ENCODE results near the gene MAP6D1.

The MAP6D1 gene

GRCh38 chr3:183822631-183823030 lies 2.7 kb downstream of the MAP6D1 start:
- DNase-seq: no peak

DNA sequence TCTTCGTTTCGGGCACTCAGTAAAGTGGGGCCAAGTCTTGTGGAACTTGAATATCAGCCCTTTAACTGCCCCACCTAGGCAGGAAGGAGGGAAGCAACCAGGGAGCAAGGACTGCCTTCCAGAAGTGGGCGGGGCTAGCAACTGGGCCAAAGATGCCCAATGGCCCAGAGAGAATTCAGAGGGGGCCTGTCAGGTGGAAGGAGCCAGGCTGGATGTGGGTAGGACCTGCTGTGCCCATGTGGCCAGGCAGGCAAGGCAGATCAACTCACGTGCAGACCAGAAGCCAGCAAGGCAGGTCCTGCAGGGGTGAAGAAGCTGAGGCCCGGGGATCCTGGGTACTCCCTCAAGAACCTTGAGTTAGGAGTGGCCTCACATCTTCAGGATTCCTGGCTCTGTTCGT lies 5.5 kb downstream of the MAP6D1 start:
- DNase-seq: no peak

DNA sequence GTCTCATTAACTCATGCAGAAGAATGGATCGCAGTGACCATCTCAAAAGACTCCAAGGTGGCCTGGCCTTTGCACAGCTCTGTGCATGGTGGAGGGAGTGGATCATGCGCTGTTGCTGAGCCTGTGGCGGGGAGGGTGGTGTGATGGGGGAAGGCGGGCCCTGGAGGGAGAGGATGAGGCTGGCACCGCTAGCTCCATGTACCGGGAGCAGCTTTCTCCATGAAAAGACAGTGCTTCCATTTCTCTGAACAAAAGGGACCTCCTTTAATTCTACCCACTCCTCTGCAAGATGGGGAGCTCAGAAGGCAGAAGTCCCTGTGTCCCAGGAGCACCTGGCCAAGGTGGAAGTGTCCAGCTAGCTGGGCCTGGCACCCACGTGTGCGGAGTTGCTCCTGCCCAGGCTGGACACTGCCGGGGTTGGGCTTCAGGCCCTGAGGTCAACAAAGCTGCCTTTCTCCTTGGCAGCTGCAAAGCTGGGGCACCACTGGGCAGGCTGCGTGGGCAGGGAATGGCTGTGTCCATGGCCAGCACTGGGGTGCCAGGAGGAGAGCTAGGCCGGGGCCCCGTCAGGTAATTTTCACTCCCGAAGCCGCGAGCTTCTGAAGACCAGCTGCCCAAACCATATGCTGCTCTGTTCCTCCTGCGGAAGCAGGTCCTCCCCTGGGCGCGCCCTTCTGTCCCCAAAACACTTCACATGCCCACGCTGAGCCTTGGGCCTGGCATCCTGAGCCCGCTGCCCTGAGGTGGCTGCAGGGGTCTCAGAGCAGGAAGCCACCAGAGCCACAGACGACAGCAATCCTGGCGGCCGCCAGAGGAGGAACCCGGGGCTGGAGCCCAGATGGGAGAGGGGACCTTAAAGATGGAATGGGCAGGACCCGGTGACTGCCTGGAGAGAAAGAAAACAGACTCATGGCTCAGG lies 6.4 kb downstream of the MAP6D1 start:
- DNase-seq: no peak

GRCh38 chr3:183818041-183818620 lies 7.2 kb downstream of the MAP6D1 start:
- no peak for DNase-seq

GRCh38 chr3:183817639-183818038 lies 7.7 kb downstream of the MAP6D1 start:
- no peak for DNase-seq

DNA sequence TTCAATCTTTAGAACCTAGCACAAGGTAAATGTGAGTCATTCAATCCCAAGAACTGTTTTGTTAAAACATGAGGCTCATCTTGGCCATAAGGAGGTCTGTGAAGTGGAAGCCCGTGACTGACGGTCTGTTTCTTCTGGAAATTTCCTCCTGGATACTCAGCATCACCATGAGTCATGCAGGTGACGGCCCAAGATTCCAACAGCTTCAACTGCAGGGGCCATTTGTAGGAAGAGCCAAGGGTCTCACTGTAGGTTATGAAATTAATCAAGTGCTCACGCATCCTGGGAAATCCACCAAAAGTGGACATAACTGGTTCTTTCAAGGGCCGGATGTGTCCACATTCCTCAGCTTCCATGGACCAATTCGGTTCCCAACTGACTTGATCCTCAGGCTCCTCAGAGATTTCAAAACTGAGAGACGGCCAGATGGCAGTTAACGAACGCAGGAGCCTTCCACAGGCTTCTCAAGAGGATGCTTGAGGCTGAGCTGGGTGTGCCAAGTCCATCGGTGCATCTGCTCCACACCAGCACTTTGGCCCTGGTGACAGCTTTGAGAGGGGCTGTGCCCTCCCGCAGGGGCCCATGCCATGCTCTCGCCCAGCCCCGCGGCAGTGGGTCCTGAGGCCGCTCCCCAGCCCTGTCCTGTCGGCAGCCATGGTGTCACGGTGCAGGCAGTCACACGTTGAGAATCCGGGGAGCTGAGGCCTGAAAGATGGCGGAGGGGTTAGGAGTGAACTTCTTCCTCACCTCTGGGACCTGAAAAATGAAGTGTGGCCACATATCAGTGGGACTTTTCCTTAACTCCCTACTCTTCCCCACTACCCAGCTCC lies 8.5 kb downstream of the MAP6D1 start:
- no peak for DNase-seq

GRCh38 chr3:183815951-183816475 lies 9.4 kb downstream of the MAP6D1 start:
- no peak for DNase-seq

DNA sequence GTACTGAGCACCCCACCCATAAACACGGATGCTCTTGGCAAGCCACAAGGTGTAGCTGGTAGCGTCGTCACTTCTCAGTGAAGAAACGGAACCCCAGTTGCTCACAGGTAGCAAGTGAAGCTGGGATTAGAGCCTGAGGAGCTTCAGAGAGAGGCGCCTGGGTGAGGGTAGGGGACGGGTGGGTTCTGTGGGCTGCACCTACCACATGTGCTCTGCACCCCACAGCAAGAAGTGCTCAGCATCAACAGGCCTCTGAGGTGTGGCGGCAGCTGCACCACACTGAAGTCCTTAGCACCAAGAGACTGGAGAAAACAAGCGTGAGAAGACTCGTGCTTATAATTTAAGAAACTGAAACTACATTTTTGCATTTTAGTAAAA lies 9.8 kb downstream of the MAP6D1 start:
- DNase-seq: no peak

GRCh38 chr3:183814240-183814639 lies 11.1 kb downstream of the MAP6D1 start:
- no peak for DNase-seq

DNA sequence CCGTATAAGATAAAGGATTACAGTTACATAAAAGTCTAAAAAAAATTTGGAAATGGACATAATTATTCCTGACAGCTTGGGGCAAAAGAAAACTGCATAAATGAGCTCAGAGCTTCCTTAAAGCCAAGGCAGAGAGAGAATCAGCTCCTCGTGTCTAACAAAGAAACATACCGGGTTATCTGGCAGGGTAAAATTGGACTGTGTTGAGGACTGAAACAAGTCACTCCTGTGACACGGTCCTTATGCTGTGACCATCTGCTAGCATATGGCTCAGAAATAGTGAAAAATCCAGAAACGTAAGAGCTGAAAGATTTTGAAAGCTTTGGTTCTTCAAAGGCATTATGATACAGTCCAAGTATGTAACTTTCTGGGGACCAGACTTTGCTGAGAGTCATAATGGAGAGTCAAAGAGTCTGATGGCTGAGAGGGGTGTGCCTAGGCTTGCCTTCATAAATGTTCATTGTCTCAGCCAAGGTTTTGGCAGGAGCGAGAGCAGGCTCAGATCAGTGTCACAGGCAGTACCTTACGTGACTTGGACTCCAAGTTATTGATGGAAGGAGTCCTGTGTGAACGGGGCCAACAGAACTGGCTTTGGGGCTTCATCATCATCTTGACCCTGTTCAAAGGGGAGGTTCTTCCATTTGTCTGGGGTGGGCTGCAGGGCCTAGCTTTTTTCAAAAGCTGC lies 12.5 kb downstream of the MAP6D1 start:
- DNase-seq: no peak

- DNase-seq: no peak
Measured at GRCh38 chr3:183811638-183812037, 13.7 kb downstream of the MAP6D1 start.

- DNase-seq: no peak
Measured at GRCh38 chr3:183810643-183811594, 14.5 kb downstream of the MAP6D1 start.

DNA sequence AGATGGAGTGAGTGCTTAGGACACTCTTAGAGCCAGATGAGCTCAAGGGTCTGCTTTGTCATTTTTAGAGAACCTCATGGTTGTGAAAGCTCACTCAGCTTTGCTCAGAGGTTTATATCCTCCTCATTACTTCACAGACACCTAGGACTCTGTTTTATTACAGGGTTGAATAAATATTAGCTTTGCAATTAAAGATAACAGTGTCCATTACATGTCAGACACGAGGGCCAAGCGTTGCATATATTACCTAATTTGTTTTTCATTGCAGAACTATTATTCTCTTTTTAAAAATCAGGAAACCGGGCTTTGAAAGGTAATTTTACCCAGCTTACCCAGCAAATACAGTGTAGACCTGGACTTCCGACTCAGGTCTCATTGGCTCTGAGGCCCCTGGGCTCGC lies 16.1 kb downstream of the MAP6D1 start:
- no peak for DNase-seq

DNA sequence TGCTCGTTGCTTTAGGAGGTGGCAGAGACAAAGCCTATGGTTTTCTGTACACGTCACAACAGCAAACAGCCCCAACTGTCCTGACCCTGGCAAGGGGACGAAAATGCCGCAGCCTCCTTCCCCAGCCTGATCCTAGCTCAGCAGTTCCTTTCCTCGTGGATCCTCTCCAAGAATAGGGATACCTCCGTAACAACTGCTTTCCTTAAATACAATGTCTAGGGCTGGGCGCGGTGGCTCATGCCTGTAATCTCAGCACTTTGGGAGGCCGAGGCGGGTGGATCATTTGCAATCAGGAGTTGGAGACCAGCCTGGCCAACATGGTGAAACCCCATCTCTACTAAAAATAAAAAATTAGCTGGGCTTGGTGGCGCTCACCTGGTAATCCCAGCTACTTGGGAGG lies 17.0 kb downstream of the MAP6D1 start:
- DNase-seq: no peak

GRCh38 chr3:183807881-183808280 lies 17.5 kb downstream of the MAP6D1 start:
- DNase-seq: no peak

- no peak for DNase-seq
Measured at GRCh38 chr3:183807209-183807728, 18.1 kb downstream of the MAP6D1 start.

- DNase-seq: no peak
Measured at GRCh38 chr3:183802989-183803388, 22.4 kb downstream of the MAP6D1 start.

DNA sequence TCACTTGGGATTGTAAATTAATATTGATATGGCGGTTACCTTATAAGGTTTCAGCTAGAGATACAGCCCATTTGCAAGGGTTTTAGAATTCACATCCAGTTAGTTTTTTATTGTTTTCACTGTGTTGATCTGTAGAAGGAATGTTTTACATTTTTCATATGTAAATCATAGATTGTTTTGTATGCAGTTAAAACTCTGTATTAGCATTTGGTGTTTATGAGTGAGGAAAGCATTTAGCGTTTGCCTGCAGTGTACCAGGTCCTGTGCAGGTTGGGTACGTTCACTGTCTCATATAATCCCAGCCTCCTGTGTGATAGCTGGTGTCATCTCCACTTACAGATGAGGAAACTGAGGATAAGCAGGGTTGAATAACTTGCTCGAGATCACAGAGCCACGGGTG lies 23.8 kb downstream of the MAP6D1 start:
- no peak for DNase-seq

- DNase-seq: no peak
Measured at GRCh38 chr3:183800243-183800863, 25.0 kb downstream of the MAP6D1 start.

GRCh38 chr3:183799461-183799860 lies 25.9 kb downstream of the MAP6D1 start:
- DNase-seq: no peak

DNA sequence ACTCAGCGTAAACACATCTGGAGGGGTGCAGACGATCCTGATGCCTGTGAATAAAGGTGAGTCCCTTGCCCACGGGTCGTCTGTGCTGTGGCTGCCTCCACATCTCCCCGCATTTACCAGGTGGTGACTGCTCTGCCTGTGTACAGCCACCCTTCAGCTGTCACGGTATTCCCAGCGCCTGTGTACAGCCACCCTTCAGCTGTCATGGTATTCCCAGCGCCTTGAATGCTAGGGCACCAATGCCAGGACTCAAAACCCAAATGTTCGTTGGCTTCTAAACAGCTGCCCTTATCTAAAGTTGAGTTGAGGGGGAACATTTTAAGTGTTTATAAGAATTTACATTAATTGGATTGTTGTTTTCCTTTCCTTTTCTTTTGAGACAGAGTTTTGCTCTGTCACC lies 27.4 kb downstream of the MAP6D1 start:
- DNase-seq: no peak

Measured in inflammatory macrophage treated with lipopolysaccharide for 1 hour (primary cell).